Measurements from ENCODE around the gene ARPIN. TPM values are rescaled to one million over a fixed set of nuclear protein-coding genes. Genes with fewer than 3 reads are reported as not detected.
A peak's percentile ranks its signal among the peaks of the same experiment; 100 is the strongest.

ARPIN gene
- total RNA-seq, 1 experiment from 2014 or later, result 8.8 TPM

- peak overlapping the region; percentile 41; the same call in 1 of the 2 replicates for H3K27ac ChIP-seq (ENCODE audit: low read depth, low read length)
Observed at GRCh38 chr15:89917442-89918101, 4.8 kb upstream of the ARPIN start.

More at GRCh38 chr15:89917442-89918101, 4.8 kb upstream of the ARPIN start:
- BruUV-seq (replicated peaks), result no TSS peak
- TF ChIP-seq ZFX (IDR thresholded peaks at IDR 0.05) (no peak), FOSL1 (IDR thresholded peaks at IDR 0.05; ENCODE audit: low read depth) (peak; percentile 62), REST (IDR thresholded peaks at IDR 0.05; ENCODE audit: low read depth) (no peak), EGR1 (IDR thresholded peaks at IDR 0.05; ENCODE audit: low read depth) (no peak), CTCF (IDR thresholded peaks at IDR 0.05 in 2 of 3, conservative IDR thresholded peaks at IDR 0.05 in 1 of 3; ENCODE audit: borderline replicate concordance in 1 of 3, insufficient read depth in 1 of 3, low read depth in 2 of 3, low read length in 2 of 3) (no peak), CEBPB (IDR thresholded peaks at IDR 0.05; ENCODE audit: low read depth) (peak; percentile 51; the same call in 1 of the 2 replicates), YY1 (IDR thresholded peaks at IDR 0.05; ENCODE audit: extremely low read depth, insufficient replicate concordance, low read depth, low read length) (no peak), JUND (IDR thresholded peaks at IDR 0.05) (peak; percentile 52; the same call in 1 of the 2 replicates), SP1 (IDR thresholded peaks at IDR 0.05; ENCODE audit: low read depth) (0 out of 2 replicates have a peak, but pooled peaks have one; percentile 32), POLR2AphosphoS5 (IDR thresholded peaks at IDR 0.05; ENCODE audit: low read depth, low read length) (no peak), ELF1 (IDR thresholded peaks at IDR 0.05; ENCODE audit: borderline replicate concordance, low read depth) (no peak), CBX3 (IDR thresholded peaks at IDR 0.05; ENCODE audit: low read depth) (no peak), RAD21 (IDR thresholded peaks at IDR 0.05; ENCODE audit: low read depth) (no peak), EZH2phosphoT487 (IDR thresholded peaks at IDR 0.05; ENCODE audit: borderline replicate concordance) (no peak), EZH2 (IDR thresholded peaks at IDR 0.05) (no peak), SRF (IDR thresholded peaks at IDR 0.05; ENCODE audit: low read depth) (no peak), TCF7L2 (IDR thresholded peaks at IDR 0.05; ENCODE audit: borderline replicate concordance, extremely low read depth, insufficient read depth, insufficient read length) (no peak), SIN3A (IDR thresholded peaks at IDR 0.05; ENCODE audit: low read depth) (no peak)
- H4K20me1 ChIP-seq (ENCODE audit: insufficient read depth), result no peaks in the 10 kb centered on the region
- H3K9me3 ChIP-seq (ENCODE audit: control insufficient read depth in 1 of 2, insufficient read depth in 1 of 2, low read depth in 1 of 2, low read length in 2 of 2), result no peaks in the 10 kb centered on the region
- no peaks in the 10 kb centered on the region for H3K79me2 ChIP-seq (ENCODE audit: insufficient read depth, low read length)
- ChIA-PET RAD21 (ENCODE audit: low non-redundant PET in 1 of 2, low total read pairs in 2 of 2, uncharacterized antibody in 2 of 2, unreplicated experiment in 2 of 2) (interaction anchor here in 1 of 2 experiments (0.5 kb wide), 1 partner anchor 20 kb away, joined by 4 read pairs; no protein-coding TSS in a partner anchor), POLR2A (interaction anchor here (1.2 kb wide), 1 partner anchor 55 kb away, joined by 3 read pairs; no protein-coding TSS in a partner anchor), CTCF (interaction anchor here (1.2 to 1.8 kb wide), 2 partner anchors 54 to 170 kb away, joined by 5 to 6 read pairs; no protein-coding TSS in a partner anchor)
- H3K27me3 ChIP-seq (ENCODE audit: insufficient read depth, low read length), result no peaks in the 10 kb centered on the region
- intact Hi-C loops (cut with micrococcal nuclease), result no loop called here
- peak overlapping the region; percentile 94 for H2AFZ ChIP-seq (ENCODE audit: low read depth, low read length, poor library complexity, severe bottlenecking)
- no peaks in the 10 kb centered on the region for H3K36me3 ChIP-seq (ENCODE audit: control insufficient read depth in 1 of 2, insufficient read depth in 2 of 2, low read length in 2 of 2)
- no peak overlapping the region for H3K9ac ChIP-seq (ENCODE audit: low read length)
- H3K4me1 ChIP-seq (ENCODE audit: control insufficient read depth in 1 of 2, insufficient read depth in 2 of 2, low read length in 2 of 2), result peaks cover 26 to 48% of the 10 kb centered on the region in 2 experiments
- no peak for DNase-seq (ENCODE audit: low read depth, low spot score)
- no peak overlapping the region for H3K4me3 ChIP-seq (replicated peaks in 1 of 2; ENCODE audit: low read depth in 1 of 2, low read length in 2 of 2)
- H3K4me2 ChIP-seq (ENCODE audit: low read length), result peak overlapping the region; percentile 71
- ATAC-seq, result peak; percentile 40
- H3K9me2 ChIP-seq (ENCODE audit: insufficient read depth), result no peaks in the 10 kb centered on the region
